Fibroblast of the aortic adventitia (primary cell): Measurements from ENCODE around the gene ORAI1. TPM values are rescaled to one million over a fixed set of nuclear protein-coding genes. Genes with fewer than 3 reads are reported as not detected.
"Not testable (repeated sequence)": the region's sequence is repeated elsewhere in the genome, so short reads cannot be mapped to it uniquely, and the experiment has no call there.

ENCODE experiments used
- DNase-seq: peaks from one replicate; pipeline ENCODE4 v3.0.0-alpha.2; 2010; ENCODE audit warnings: low read depth
- H3K4me3 ChIP-seq: 2 replicates; pipeline ENCODE4 v1.5.1; 2011; ENCODE audit warnings: low read depth, mild to moderate bottlenecking, control low read depth, low read length, moderate library complexity
- total RNA-seq: library from RNA; depleted of rRNA; stranded (reverse); fragments of >200 nt; gene quantifications from 2 replicates; pipeline ENCODE4 v1.2.3, GENCODE V29; 2012; ENCODE audit warnings: low replicate concordance
- TF ChIP-seq, protein P1 (sequence below): IDR thresholded peaks from 2 replicates; pipeline ENCODE4 v1.5.1; 2011; ENCODE audit warnings: mild to moderate bottlenecking, low read length, control low read depth, inconsistent platforms; ENCODE audit not compliant: insufficient read depth

ORAI1 gene
- total RNA-seq, 1 donor = 13.4 TPM

DNA sequence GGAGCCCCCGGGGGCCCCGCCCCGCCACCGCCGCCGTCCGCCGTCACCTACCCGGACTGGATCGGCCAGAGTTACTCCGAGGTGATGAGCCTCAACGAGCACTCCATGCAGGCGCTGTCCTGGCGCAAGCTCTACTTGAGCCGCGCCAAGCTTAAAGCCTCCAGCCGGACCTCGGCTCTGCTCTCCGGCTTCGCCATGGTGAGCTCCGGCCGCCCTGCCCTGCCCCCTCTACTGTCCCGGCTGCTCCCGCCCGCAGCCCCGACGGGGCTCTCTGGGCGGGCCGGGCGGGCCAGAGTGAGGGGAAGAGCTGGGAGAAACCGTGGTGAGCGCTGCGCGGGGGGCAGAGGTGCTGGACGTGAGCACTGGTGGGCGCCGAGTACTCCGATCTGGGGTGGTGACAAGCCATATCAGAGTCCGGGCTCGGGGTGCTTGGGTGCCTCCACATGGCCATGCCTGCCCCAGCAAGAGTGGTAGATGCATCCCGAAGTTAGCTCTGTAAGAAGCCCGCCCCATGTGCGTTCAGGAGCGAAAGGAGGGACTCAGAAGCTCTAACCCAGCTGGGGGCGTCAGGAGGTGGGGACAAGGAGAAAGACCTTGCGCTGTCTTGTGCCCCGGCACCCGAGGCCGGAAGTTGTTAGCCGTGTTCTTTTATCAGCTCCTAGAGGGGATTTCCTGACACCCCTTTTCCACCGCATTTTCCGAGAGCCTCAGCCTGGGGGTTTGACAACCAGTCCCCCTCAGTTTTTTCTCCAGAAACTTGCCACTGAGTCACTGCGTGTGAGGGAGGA is 717 bp downstream of the ORAI1 start:
- DNase-seq = peak; percentile 57
- TF ChIP-seq, protein P1, sequence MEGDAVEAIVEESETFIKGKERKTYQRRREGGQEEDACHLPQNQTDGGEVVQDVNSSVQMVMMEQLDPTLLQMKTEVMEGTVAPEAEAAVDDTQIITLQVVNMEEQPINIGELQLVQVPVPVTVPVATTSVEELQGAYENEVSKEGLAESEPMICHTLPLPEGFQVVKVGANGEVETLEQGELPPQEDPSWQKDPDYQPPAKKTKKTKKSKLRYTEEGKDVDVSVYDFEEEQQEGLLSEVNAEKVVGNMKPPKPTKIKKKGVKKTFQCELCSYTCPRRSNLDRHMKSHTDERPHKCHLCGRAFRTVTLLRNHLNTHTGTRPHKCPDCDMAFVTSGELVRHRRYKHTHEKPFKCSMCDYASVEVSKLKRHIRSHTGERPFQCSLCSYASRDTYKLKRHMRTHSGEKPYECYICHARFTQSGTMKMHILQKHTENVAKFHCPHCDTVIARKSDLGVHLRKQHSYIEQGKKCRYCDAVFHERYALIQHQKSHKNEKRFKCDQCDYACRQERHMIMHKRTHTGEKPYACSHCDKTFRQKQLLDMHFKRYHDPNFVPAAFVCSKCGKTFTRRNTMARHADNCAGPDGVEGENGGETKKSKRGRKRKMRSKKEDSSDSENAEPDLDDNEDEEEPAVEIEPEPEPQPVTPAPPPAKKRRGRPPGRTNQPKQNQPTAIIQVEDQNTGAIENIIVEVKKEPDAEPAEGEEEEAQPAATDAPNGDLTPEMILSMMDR = peak; percentile 13
- peak overlapping the region; percentile 67 for H3K4me3 ChIP-seq

DNA sequence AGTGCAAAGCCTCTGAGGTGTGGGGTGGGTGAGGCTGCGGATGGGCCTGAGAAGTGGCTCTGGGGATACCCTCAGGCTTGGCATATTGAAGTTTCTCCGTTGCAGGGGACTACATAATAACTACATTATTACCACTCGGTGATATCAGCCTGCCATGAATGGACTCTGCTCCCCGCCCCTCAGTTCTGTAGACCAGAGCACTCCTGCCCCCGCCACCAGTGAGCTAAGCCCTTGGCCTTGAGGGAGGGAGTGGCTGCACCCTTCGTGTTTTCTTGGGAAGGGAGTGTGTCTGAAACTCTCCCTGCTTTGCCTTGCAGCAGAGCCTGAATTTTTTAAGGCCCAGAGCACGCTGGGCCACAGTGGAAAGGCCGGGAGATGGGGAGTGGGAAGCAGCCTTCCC is 1.7 kb downstream of the ORAI1 start:
- TF ChIP-seq, protein P1 = no peak
- peak overlapping the region; percentile 67 for H3K4me3 ChIP-seq
- DNase-seq = peak; percentile 49

DNA sequence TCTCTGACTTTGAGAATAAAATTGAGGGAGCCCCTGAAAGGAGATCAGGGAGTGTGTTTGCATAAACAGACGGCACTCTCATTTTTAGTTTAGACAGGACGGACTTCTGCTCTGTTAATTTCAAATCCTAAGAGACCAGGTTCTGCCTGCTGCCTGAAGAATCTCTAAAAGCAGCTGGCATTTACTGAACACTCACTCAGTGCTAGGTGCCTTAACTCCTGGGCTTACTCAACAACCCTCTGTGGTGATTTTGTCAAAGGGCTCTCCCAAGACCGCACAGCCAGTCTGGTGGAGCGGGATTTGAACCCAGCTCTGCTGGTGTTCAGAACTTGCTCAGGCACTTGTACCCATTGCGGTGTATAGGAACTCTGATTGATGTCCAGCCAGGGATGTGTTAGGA is 2.2 kb downstream of the ORAI1 start:
- peak overlapping the region; percentile 67 for H3K4me3 ChIP-seq
- DNase-seq = peak; percentile 8
- TF ChIP-seq, protein P1 = no peak

DNA sequence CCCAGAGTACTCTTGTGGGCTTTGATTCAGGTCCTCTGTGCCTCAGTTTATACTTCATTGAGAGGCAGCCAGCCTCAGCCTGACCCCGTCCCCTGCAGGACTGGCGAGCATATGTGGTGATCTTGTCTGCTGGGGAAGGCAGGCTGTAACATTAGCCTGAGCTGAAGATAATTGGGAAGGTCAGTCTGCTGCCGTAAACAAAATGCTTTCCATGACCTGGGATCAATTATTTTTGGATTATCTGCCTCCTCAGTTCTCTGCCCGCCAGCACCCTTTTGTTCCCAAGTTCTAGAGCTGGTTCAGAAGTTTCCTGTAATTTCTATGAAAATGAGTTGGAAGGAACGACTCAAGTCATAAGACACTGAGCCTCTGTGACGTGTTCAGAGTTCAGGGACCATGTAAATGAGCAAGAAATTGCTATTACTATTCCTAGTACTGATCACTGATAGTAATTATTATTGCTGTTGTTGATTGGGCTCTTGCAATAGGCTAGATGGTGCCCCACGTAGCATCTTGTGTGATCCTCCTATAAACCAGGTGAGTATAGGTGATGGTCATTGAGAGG is 4.5 kb downstream of the ORAI1 start:
- DNase-seq = no peak
- H3K4me3 ChIP-seq = no peak overlapping the region
- TF ChIP-seq, protein P1 = no peak

DNA sequence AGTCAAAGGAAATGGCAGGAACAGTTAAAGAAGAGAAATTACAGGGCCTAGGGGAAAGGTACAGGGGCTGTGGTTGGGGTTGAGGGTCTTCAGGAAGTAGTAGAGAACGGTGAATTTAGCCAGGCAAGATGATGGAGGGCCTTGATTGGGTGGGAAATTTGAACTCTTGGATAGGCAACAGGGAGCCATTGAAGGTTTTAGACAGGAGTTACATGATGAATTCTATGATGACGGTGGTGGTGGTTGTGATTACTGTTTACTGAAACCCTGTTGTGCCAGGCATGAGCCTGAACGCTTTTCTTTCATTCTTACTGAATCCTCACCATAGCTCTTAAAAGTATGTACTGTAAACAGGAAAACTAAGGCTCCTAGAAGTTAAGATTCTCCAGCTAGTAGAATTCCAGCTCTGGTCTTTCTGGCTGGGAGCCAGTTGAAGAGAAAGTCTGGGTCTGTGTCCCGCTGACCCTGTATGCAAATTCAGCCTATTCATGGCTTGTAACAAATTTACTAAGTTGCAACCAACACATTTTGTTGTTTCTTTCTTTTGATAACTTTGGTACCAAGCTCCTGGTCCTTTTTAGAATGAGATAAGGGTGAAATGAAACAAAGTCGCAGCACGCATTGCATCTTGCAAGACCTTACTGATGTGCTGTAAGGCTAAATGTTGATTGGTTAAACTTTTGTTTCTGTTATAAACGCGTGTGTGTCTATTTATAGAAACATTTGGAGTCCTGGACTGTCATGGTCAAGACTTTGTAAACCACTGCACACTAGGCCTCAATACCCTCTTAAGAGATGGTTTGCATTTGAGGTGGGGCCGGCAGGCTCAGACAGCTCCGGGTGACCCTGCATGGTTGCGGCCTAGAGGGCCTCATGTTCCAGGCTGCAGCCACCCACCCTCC is 6.0 kb downstream of the ORAI1 start:
- no peak for DNase-seq
- H3K4me3 ChIP-seq = no peak overlapping the region
- TF ChIP-seq, protein P1 = no peak

DNA sequence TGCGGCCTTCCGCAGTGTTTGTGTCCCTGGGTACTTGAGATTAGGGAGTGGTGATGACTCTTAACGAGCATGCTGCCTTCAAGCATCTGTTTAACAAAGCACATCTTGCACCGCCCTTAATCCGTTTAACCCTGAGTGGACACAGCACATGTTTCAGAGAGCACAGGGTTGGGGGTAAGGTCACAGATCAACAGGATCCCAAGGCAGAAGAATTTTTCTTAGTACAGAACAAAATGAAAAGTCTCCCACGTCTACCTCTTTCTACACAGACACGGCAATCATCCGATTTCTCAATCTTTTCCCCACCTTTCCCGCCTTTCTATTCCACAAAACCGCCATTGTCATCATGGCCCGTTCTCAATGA is 7.5 kb downstream of the ORAI1 start:
- not testable (repeated sequence) for DNase-seq, H3K4me3 ChIP-seq

DNA sequence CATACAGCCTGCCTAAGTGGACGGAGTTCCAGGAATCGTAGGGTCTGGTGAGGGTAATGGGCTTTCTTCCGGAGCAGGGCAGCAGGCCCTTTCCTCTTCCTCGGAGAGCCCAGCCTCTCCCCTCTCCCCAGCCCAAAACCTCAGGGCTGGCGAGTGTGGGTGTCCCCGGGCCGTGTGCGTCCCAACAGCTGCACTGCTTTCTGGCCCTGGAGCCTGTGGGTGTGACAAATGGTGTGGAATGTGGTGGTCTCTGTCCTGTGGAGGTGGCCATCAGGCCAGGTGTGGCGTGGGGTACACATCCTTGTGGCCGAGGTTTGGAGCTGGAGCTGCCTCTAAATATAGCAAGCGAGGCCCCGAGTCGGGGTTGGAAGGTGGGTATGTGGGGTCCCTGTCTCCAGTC is 8.5 kb downstream of the ORAI1 start:
- TF ChIP-seq, protein P1 = no peak
- DNase-seq = no peak

More for the DNA sequence above, 8.5 kb downstream of the ORAI1 start:
- no peak overlapping the region for H3K4me3 ChIP-seq
